Astrocyte (in vitro differentiated cells and primary cell): Measurements from ENCODE around the gene TBL1XR1.

Source experiments
- CTCF ChIP-seq: IDR thresholded peaks from 2 replicates; pipeline ENCODE4 v1.5.1; 2011; ENCODE audit warnings: low read depth, mild to moderate bottlenecking, inconsistent platforms, low read length, moderate library complexity; ENCODE audit not compliant: insufficient read depth
- EZH2 ChIP-seq: IDR thresholded peaks from 2 replicates; pipeline ENCODE4 v1.6.1; 2012; ENCODE audit warnings: mild to moderate bottlenecking, low read length, inconsistent platforms; ENCODE audit not compliant: insufficient read depth

GRCh38 chr3:176970770-176971169 is 226.5 kb downstream of the TBL1XR1 start:
- TF ChIP-seq CTCF (no peak), EZH2 (no peak)
